Lung (tissue), 12 donors: ENCODE data around the gene PCF11. TPM values are rescaled to one million over a fixed set of nuclear protein-coding genes. Genes with fewer than 3 reads are reported as not detected.
"Not testable (repeated sequence)": the region's sequence is repeated elsewhere in the genome, so short reads cannot be mapped to it uniquely, and the experiment has no call there.

Source experiments
- ATAC-seq: fragments of 200-7000 bp; cut with Tn5 transposase; one replicate; pipeline ENCODE4 v1.9.1; 2020; ENCODE audit warnings: moderate number of reproducible peaks; ENCODE audit not compliant: insufficient read depth, low FRiP score
- DNase-seq, 3 donors: peaks; one replicate each; pipeline ENCODE4 v3.0.0-alpha.2; 2013 to 2017
- H3K27ac ChIP-seq, 2 donors: one replicate each; pipeline ENCODE4 v1.5.1; 2013; ENCODE audit warnings: mild to moderate bottlenecking in 2 of 2, moderate library complexity in 2 of 2, control low read depth in 1 of 2, inconsistent platforms in 1 of 2, low read depth in 1 of 2, low read length in 1 of 2
- H3K27me3 ChIP-seq, 3 donors: one replicate each; pipeline ENCODE4 v1.5.1; 2013; ENCODE audit warnings: low read length in 2 of 3; ENCODE audit not compliant: control insufficient read depth in 3 of 3, insufficient read depth in 3 of 3
- H3K36me3 ChIP-seq, 4 donors: one replicate each; pipeline ENCODE4 v1.5.1; 2013; ENCODE audit warnings: low read length in 4 of 4, mild to moderate bottlenecking in 1 of 4, moderate library complexity in 1 of 4; ENCODE audit not compliant: control insufficient read depth in 4 of 4, insufficient read depth in 4 of 4
- H3K4me1 ChIP-seq, 5 donors: one replicate each; pipeline ENCODE4 v1.5.1; 2013; ENCODE audit warnings: low read length in 5 of 5, mild to moderate bottlenecking in 2 of 5, moderate library complexity in 1 of 5; ENCODE audit not compliant: control insufficient read depth in 5 of 5, insufficient read depth in 5 of 5
- H3K4me3 ChIP-seq: one replicate; pipeline ENCODE4 v1.5.1; 2013; ENCODE audit warnings: mild to moderate bottlenecking, control low read depth, moderate library complexity
- H3K9ac ChIP-seq, 2 donors: one replicate each; pipeline ENCODE4 v1.5.1; 2013; ENCODE audit warnings: low read length in 2 of 2, control low read depth in 1 of 2; ENCODE audit not compliant: insufficient read depth in 1 of 2
- H3K9me3 ChIP-seq, 4 donors: one replicate each; pipeline ENCODE4 v1.5.1; 2013; ENCODE audit warnings: low read length in 3 of 4, mild to moderate bottlenecking in 1 of 4, moderate library complexity in 1 of 4; ENCODE audit not compliant: control insufficient read depth in 4 of 4, insufficient read depth in 3 of 4
- WGBS, 2 donors: extraction: QIAGEN DNeasy Blood & Tissue Kit; methylation state at CpG; one replicate each; pipeline ENCODE4 v1.1.7; 2013; 5-methylcytosine and 5-hydroxymethylcytosine counted together
- polyA plus RNA-seq, 2 donors: library from polyadenylated mRNA; stranded (reverse); fragments of 200-250 nt; gene quantifications; one replicate each; pipeline ENCODE4 v1.2.1, GENCODE V29; 2013
- total RNA-seq, 2 donors: library from RNA; depleted of rRNA in 1 of 2; stranded (reverse); fragments of >200 nt in 1 of 2; gene quantifications; one replicate each; pipeline ENCODE4 v1.2.1, GENCODE V29; 2014 to 2021
- TF ChIP-seq, protein P1 (sequence below): IDR thresholded peaks from 2 replicates; pipeline ENCODE4 v1.5.1; 2012; ENCODE audit warnings: mild to moderate bottlenecking; ENCODE audit errors: control extremely low read depth, extremely low read depth
- donor health status: control.
- donor health status: control.
- donor health status: Bipolar disorder and iron deficiency.
- donor health status: healthy.
- donor health status: DM: yes; HTN: yes; CAD: no.

PCF11 gene
- total and polyA plus RNA-seq, 4 donors: 28.9 to 63.3 (median 45.0) TPM

DNA sequence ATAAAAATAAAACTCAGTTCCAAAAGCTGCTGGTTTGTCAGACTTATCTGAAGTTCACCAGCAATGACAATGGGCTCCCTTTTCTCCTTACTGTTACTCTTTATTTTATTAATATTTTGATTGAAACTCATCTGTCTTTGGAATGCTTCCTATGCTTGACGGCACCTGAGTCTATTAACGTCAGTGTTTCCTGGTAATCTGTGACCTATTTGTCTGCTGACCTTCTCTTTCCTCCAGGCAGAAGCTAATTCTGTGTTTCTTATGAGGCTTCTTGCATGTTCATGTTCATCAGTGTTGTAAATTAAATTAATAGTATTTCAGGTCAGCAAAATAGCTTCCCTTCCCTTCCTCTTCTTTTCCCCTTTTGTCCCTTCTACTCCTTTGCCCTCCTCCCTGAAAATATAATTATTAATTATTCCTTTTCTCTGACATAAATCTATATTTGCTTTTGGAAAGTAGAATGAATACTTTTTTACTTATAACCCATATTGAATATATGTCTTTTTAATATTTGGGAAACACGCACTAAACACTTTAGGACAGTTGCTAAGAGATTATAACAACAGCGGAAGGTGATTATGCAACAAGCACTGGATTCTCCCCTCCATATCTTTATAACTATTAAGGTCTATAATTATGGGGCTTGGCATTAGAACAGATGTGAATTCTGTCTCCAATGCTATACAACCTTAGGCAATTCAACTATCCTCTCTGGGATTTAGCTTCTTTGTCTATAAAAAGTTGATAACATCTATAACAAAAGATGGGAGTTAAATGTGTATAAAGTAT lies 32.1 kb upstream of the PCF11 start:
- H3K4me1 ChIP-seq: no peaks in the 10 kb centered on the region
- no peak overlapping the region for H3K9ac ChIP-seq
- H3K27ac ChIP-seq: no peak overlapping the region
- no peak for ATAC-seq
- H3K9me3 ChIP-seq: no peaks in the 10 kb centered on the region
- H3K4me3 ChIP-seq: no peak overlapping the region
- 66 to 79% methylated on average over 4 of the region's 4 CpGs for WGBS, 2 donors
- no peaks in the 10 kb centered on the region for H3K27me3 ChIP-seq
- TF ChIP-seq, protein P1, sequence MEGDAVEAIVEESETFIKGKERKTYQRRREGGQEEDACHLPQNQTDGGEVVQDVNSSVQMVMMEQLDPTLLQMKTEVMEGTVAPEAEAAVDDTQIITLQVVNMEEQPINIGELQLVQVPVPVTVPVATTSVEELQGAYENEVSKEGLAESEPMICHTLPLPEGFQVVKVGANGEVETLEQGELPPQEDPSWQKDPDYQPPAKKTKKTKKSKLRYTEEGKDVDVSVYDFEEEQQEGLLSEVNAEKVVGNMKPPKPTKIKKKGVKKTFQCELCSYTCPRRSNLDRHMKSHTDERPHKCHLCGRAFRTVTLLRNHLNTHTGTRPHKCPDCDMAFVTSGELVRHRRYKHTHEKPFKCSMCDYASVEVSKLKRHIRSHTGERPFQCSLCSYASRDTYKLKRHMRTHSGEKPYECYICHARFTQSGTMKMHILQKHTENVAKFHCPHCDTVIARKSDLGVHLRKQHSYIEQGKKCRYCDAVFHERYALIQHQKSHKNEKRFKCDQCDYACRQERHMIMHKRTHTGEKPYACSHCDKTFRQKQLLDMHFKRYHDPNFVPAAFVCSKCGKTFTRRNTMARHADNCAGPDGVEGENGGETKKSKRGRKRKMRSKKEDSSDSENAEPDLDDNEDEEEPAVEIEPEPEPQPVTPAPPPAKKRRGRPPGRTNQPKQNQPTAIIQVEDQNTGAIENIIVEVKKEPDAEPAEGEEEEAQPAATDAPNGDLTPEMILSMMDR: no peak
- peak in 1 of 3 donors; percentile 20 for DNase-seq
- H3K36me3 ChIP-seq: no peaks in the 10 kb centered on the region

DNA sequence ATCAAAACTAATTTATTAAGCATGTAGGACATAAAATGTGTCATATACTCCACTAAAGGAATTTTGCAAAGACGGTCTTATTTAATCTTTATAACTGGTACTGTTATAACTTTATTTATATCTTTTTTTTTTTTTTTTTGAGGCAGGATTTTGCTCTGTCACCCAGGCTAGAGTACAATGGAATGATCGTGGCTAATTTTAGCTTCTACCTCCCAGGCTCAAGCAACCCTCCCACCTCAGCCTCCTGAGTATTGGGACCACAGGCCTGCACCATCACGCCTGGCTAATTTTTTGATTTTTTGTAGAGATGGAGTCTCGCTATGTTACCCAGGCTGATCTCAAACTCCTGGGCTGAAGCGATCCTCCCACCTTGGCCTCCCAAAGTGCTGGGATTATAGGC lies 31.4 kb upstream of the PCF11 start:
- H3K4me1 ChIP-seq: no peaks in the 10 kb centered on the region
- DNase-seq: no peak
- no peak overlapping the region for H3K9ac ChIP-seq
- H3K36me3 ChIP-seq: no peaks in the 10 kb centered on the region
- H3K27ac ChIP-seq: no peak overlapping the region
- WGBS, 2 donors: 90 to 91% methylated on average over 5 of the region's 5 CpGs
- no peak for ATAC-seq
- H3K27me3 ChIP-seq: no peaks in the 10 kb centered on the region
- TF ChIP-seq, protein P1: no peak
- H3K4me3 ChIP-seq: no peak overlapping the region
- H3K9me3 ChIP-seq: no peaks in the 10 kb centered on the region

DNA sequence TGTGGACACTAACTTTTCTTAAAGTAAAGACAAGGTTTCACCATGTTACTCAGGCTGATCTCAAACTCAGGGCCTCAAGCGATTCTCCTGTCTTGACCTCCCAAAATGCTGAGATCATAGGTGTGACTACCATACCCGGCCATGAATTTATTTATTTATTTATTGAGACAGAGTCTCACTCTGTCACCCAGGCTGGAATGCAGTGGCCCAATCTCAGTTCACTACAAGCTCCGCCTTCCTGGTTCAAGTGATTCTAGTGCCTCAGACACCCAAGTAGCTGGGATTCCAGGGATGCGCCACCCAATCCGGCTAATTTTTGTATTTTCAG lies 29.7 kb upstream of the PCF11 start:
- H3K4me3 ChIP-seq: no peak overlapping the region
- H3K4me1 ChIP-seq: no peaks in the 10 kb centered on the region
- H3K27ac ChIP-seq: no peak overlapping the region
- ATAC-seq (no peak), DNase-seq (no peak)
- no peaks in the 10 kb centered on the region for H3K27me3 ChIP-seq
- no peaks in the 10 kb centered on the region for H3K36me3 ChIP-seq
- H3K9ac ChIP-seq: no peak overlapping the region
- TF ChIP-seq, protein P1: no peak
- no peaks in the 10 kb centered on the region for H3K9me3 ChIP-seq
- WGBS, 2 donors: 91 to 94% methylated on average over 5 of the region's 5 CpGs

DNA sequence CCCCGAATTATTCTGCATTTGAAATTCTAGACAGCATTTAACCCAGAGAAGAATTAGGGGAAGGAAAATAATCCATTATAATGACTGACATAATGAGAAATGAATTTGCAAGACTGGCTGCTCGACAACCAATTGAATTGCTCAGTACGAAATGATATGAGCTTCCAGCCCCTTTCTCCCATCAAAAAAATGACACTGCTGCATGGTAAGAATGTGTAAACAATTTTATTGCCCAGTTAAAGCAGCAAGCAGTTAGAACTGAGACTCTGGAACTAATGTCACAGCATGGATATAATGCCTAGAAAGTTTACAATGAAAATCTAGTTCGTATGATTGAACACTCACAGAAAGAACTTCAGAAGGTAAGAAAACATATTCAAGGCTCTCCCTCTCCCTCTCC lies 24.7 kb upstream of the PCF11 start:
- DNase-seq (no peak), ATAC-seq (no peak)
- WGBS, 2 donors: 69 to 88% methylated on average over 4 of the region's 4 CpGs
- Histone ChIP-seq H3K9ac (no peak overlapping the region), H3K27me3 (no peaks in the 10 kb centered on the region), H3K27ac (no peak overlapping the region), H3K9me3 (no peaks in the 10 kb centered on the region), H3K36me3 (no peaks in the 10 kb centered on the region), H3K4me1 (no peaks in the 10 kb centered on the region), H3K4me3 (no peak overlapping the region)
- TF ChIP-seq, protein P1: no peak

DNA sequence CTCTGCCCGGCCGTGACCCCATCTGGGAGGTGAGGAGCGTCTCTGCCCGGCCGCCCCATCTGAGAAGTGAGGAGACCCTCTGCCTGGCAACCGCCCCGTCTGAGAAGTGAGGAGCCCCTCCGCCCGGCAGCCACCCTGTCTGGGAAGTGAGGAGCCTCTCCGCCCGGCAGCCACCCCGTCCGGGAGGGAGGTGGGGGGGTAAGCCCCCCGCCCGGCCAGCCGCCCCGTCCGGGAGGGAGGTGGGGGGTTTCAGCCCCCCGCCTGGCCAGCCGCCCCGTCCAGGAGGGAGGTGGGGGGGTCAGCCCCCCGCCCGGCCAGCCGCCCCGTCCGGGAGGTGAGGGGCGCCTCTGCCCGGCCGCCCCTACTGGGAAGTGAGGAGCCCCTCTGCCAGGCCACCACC lies 23.7 kb upstream of the PCF11 start:
- WGBS, 2 donors: 94 to 97% methylated on average over 8 to 17 of the region's 29 CpGs
- H3K4me1 ChIP-seq: not testable (repeated sequence)

More for the DNA sequence above, 23.7 kb upstream of the PCF11 start:
- H3K27me3 ChIP-seq, DNase-seq, H3K36me3 ChIP-seq, H3K27ac ChIP-seq, ATAC-seq, H3K4me3 ChIP-seq, H3K9me3 ChIP-seq, H3K9ac ChIP-seq: not testable (repeated sequence)
